Upper lobe of left lung (tissue), 4 donors: ENCODE data around the gene SYT6.

ENCODE experiments used
- POLR2A ChIP-seq, 4 donors: fragments of 450-650 bp; IDR thresholded peaks; one replicate each; pipeline ENCODE4 v1.5.1; 2016 to 2017; ENCODE audit warnings: antibody characterized with exemption in 4 of 4, mild to moderate bottlenecking in 2 of 4
- POLR2AphosphoS5 ChIP-seq, 2 donors: sonication (generic); formaldehyde crosslinking; IDR thresholded peaks; one replicate each; pipeline ENCODE4 v1.5.1; 2017; ENCODE audit warnings: antibody characterized with exemption in 2 of 2
- TF ChIP-seq, protein P1 (sequence below), 6 experiments: fragments of 450-650 bp in 4 of 6; fragments of 200-600 bp in 2 of 6; sonication (generic) in 2 of 6; IDR thresholded peaks; one replicate each; pipeline ENCODE4 v1.5.1; 2016 to 2019; ENCODE audit warnings: antibody characterized with exemption in 6 of 6

DNA sequence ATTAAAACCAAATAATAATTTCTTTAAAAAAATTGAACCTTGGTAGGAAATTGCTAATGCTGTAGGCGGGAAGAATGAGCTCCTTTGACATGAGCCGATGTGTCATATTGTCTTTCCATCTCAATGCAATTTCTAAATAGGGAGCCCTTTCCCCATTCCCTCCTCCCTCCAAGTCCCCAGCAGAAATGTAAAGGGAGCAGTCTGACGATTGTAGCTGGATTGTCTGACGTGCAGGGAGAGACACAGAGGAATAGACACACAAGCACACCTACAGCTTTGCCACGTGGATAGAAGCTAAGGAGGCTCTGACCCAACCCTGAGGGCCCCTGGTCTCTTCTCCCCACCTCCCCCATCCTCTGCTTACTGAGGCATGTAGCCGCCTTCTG, 3.6 kb upstream of the SYT6 start:
- TF ChIP-seq, protein P1, sequence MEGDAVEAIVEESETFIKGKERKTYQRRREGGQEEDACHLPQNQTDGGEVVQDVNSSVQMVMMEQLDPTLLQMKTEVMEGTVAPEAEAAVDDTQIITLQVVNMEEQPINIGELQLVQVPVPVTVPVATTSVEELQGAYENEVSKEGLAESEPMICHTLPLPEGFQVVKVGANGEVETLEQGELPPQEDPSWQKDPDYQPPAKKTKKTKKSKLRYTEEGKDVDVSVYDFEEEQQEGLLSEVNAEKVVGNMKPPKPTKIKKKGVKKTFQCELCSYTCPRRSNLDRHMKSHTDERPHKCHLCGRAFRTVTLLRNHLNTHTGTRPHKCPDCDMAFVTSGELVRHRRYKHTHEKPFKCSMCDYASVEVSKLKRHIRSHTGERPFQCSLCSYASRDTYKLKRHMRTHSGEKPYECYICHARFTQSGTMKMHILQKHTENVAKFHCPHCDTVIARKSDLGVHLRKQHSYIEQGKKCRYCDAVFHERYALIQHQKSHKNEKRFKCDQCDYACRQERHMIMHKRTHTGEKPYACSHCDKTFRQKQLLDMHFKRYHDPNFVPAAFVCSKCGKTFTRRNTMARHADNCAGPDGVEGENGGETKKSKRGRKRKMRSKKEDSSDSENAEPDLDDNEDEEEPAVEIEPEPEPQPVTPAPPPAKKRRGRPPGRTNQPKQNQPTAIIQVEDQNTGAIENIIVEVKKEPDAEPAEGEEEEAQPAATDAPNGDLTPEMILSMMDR (IDR thresholded peaks at IDR 0.05): no peak
- no peak for TF ChIP-seq POLR2A (IDR thresholded peaks at IDR 0.05)
- TF ChIP-seq POLR2AphosphoS5 (IDR thresholded peaks at IDR 0.05): no peak
